A673 (cell line): ENCODE measurements around the gene PLEKHS1. TPM values are rescaled to one million over a fixed set of nuclear protein-coding genes. Genes with fewer than 3 reads are reported as not detected.
A peak's percentile ranks its signal among the peaks of the same experiment; 100 is the strongest.

Experiments
- BruUV-seq: library from RNA; stranded (reverse); fragments of 400-500 nt; replicated peaks from 2 replicates; lab custom pipeline; 2021; lab: Mats Ljungman, UMichigan
- CTCF ChIA-PET: fragments of 300-600 bp; sonication (Branson Sonifier 250); formaldehyde crosslinking; loops from one replicate; lab custom pipeline; 2022; ENCODE audit warnings: antibody characterized with exemption; lab: Charles Lee
- POLR2A ChIA-PET: fragments of 300-600 bp; sonication (Branson Sonifier 250); formaldehyde crosslinking; loops from one replicate; lab custom pipeline; 2022; ENCODE audit warnings: antibody characterized with exemption; ENCODE audit not compliant: low non-redundant PET; lab: Charles Lee
- DNase-seq: peaks from one replicate; pipeline ENCODE4 v3.0.0-alpha.2; 2015; ENCODE audit warnings: low spot score
- H3K27ac ChIP-seq: fragments of 200-600 bp; sonication (generic); 2 replicates; pipeline ENCODE4 v1.5.1; 2016; ENCODE audit warnings: mixed run types, low read depth, mild to moderate bottlenecking, mixed read lengths, antibody characterized with exemption, low read length; ENCODE audit not compliant: poor library complexity, severe bottlenecking
- H3K27me3 ChIP-seq: fragments of 200-600 bp; sonication (generic); replicated peaks from 2 replicates; pipeline ENCODE4 v1.6.1; 2017; ENCODE audit warnings: mixed run types, low read depth, mild to moderate bottlenecking, mixed read lengths, antibody characterized with exemption, low read length; ENCODE audit not compliant: insufficient read depth, poor library complexity
- H3K36me3 ChIP-seq: fragments of 200-600 bp; sonication (generic); 2 replicates; pipeline ENCODE4 v1.6.1; 2016; ENCODE audit warnings: mixed run types, mild to moderate bottlenecking, mixed read lengths, antibody characterized with exemption, low read length; ENCODE audit not compliant: insufficient read depth, poor library complexity, severe bottlenecking
- H3K4me1 ChIP-seq: fragments of 200-600 bp; sonication (generic); 2 replicates; pipeline ENCODE4 v1.6.1; 2017; ENCODE audit warnings: mixed run types, mild to moderate bottlenecking, mixed read lengths, antibody characterized with exemption, low read length; ENCODE audit not compliant: insufficient read depth, poor library complexity, severe bottlenecking
- H3K4me3 ChIP-seq: fragments of 200-600 bp; sonication (generic); 2 replicates; pipeline ENCODE4 v1.5.1; 2016; ENCODE audit warnings: low read depth, mixed run types, mild to moderate bottlenecking, mixed read lengths, low read length; ENCODE audit not compliant: poor library complexity, severe bottlenecking
- H3K9me3 ChIP-seq: fragments of 200-600 bp; sonication (generic); 2 replicates; pipeline ENCODE4 v1.6.1; 2016; ENCODE audit warnings: mixed run types, low read depth, mild to moderate bottlenecking, mixed read lengths, antibody characterized with exemption, low read length; ENCODE audit not compliant: poor library complexity, severe bottlenecking
- CTCF ChIP-seq: fragments of 300-800, 200-600 bp; sonication (generic); conservative IDR thresholded peaks from 2 replicates; pipeline ENCODE4 v1.5.1; 2017; ENCODE audit warnings: low read depth, mild to moderate bottlenecking, antibody characterized with exemption, low read length, moderate library complexity, mixed read lengths
- EZH2 ChIP-seq: fragments of 200-600 bp; sonication (generic); IDR thresholded peaks from 2 replicates; pipeline ENCODE4 v1.6.1; 2017; ENCODE audit warnings: borderline replicate concordance, low read depth, mild to moderate bottlenecking, mixed read lengths, antibody characterized with exemption, low read length; ENCODE audit not compliant: poor library complexity, severe bottlenecking
- intact Hi-C: fragments of 100-400 bp; cut with micrococcal nuclease; formaldehyde crosslinking; loops from one replicate; pipeline ENCODE4 v1.10.0; 2022; ENCODE audit not compliant: unreplicated experiment
- total RNA-seq: library from RNA; stranded (reverse); gene quantifications from 2 replicates; pipeline ENCODE4 v1.2.3, GENCODE V29; 2021

Gene PLEKHS1
- total RNA-seq, 1 experiment from 2014 or later: not detected

GRCh38 chr10:113746217-113746957 lies 5.1 kb upstream of the PLEKHS1 start:
- no peaks in the 10 kb centered on the region for H3K36me3 ChIP-seq
- H3K27me3 ChIP-seq: no peaks in the 10 kb centered on the region
- CTCF ChIA-PET: no interaction called here
- no TSS peak for BruUV-seq
- TF ChIP-seq EZH2 (no peak), CTCF (no peak)
- no peak overlapping the region for H3K27ac ChIP-seq
- POLR2A ChIA-PET: no interaction called here
- H3K4me3 ChIP-seq: no peak overlapping the region
- H3K9me3 ChIP-seq: no peaks in the 10 kb centered on the region
- intact Hi-C loops: no loop called here
- DNase-seq: peak; percentile 72
- H3K4me1 ChIP-seq: peaks cover 5% of the 10 kb centered on the region

- intact Hi-C loops: no loop called here
- no TSS peak for BruUV-seq
Measured at GRCh38 chr10:113752553-113752952, 1.1 kb downstream of the PLEKHS1 start.

GRCh38 chr10:113753020-113753692 lies 1.7 kb downstream of the PLEKHS1 start:
- H3K9me3 ChIP-seq: no peaks in the 10 kb centered on the region
- peak; percentile 44 for DNase-seq
- no TSS peak for BruUV-seq
- ChIA-PET CTCF (no interaction called here), POLR2A (no interaction called here)
- intact Hi-C loops: no loop called here
- H3K27me3 ChIP-seq: no peaks in the 10 kb centered on the region
- no peak overlapping the region for H3K27ac ChIP-seq
- H3K36me3 ChIP-seq: no peaks in the 10 kb centered on the region
- peaks cover 13% of the 10 kb centered on the region for H3K4me1 ChIP-seq
- H3K4me3 ChIP-seq: no peak overlapping the region
- TF ChIP-seq CTCF: no peak
- no peak for TF ChIP-seq EZH2

More at GRCh38 chr10:113752553-113752952, 1.1 kb downstream of the PLEKHS1 start:
- Histone ChIP-seq H3K36me3 (no peaks in the 10 kb centered on the region), H3K27ac (no peak overlapping the region), H3K27me3 (no peaks in the 10 kb centered on the region), H3K4me3 (no peak overlapping the region), H3K9me3 (no peaks in the 10 kb centered on the region), H3K4me1 (peaks cover 13% of the 10 kb centered on the region)
- CTCF ChIA-PET: no interaction called here
- TF ChIP-seq CTCF (no peak), EZH2 (no peak)
- POLR2A ChIA-PET: no interaction called here
- DNase-seq: no peak
